Calu3 (cell line): Measurements from ENCODE around the gene LBX2. TPM values are rescaled to one million over a fixed set of nuclear protein-coding genes. Genes with fewer than 3 reads are reported as not detected.
A peak's percentile ranks its signal among the peaks of the same experiment; 100 is the strongest.

ENCODE experiments used
- BruUV-seq: library from RNA; stranded (reverse); fragments of 400-500 nt; replicated peaks from 2 replicates; lab custom pipeline; 2021; lab: Mats Ljungman, UMichigan
- CTCF ChIA-PET: fragments of 300-600 bp; sonication (Branson Sonifier 250); formaldehyde crosslinking; loops from one replicate; lab custom pipeline; 2022; ENCODE audit warnings: antibody characterized with exemption; lab: Charles Lee
- DNase-seq: peaks from one replicate; pipeline ENCODE4 v3.0.0; 2022
- H3K27ac Mint-ChIP-seq: one replicate; pipeline ENCODE4 v1.8.0; 2022; ENCODE audit warnings: mixed read lengths; ENCODE audit not compliant: unreplicated experiment
- H3K27me3 Mint-ChIP-seq: one replicate; pipeline ENCODE4 v1.8.0; 2022; ENCODE audit warnings: mixed read lengths; ENCODE audit not compliant: unreplicated experiment
- H3K36me3 Mint-ChIP-seq: one replicate; pipeline ENCODE4 v1.8.0; 2022; ENCODE audit warnings: mild to moderate bottlenecking, moderate library complexity, mixed read lengths; ENCODE audit not compliant: insufficient read depth, unreplicated experiment
- H3K4me1 Mint-ChIP-seq: one replicate; pipeline ENCODE4 v1.8.0; 2022; ENCODE audit warnings: mild to moderate bottlenecking, low read depth, mixed read lengths; ENCODE audit not compliant: unreplicated experiment
- H3K4me3 Mint-ChIP-seq: one replicate; pipeline ENCODE4 v1.8.0; 2022; ENCODE audit warnings: mild to moderate bottlenecking, low read depth, moderate library complexity, mixed read lengths; ENCODE audit not compliant: unreplicated experiment
- H3K9me3 Mint-ChIP-seq: one replicate; pipeline ENCODE4 v1.8.0; 2022; ENCODE audit warnings: low read depth, mixed read lengths; ENCODE audit not compliant: unreplicated experiment
- CTCF ChIP-seq: fragments of 200-600 bp; IDR thresholded peaks from one replicate; pipeline ENCODE4 v1.8.0; 2022; ENCODE audit warnings: antibody characterized with exemption; ENCODE audit not compliant: unreplicated experiment
- intact Hi-C: fragments of 100-400 bp; cut with micrococcal nuclease; formaldehyde crosslinking; loops from one replicate; pipeline ENCODE4 v1.10.0; 2022; ENCODE audit not compliant: unreplicated experiment
- total RNA-seq: library from RNA; stranded (reverse); gene quantifications from 2 replicates; pipeline ENCODE4 v1.2.3, GENCODE V29; 2022

LBX2 gene
- total RNA-seq, 1 experiment from 2014 or later: 3.5 TPM

- peaks cover 42% of the 10 kb centered on the region for H3K4me1 Mint-ChIP-seq
- TF ChIP-seq CTCF: no peak
- peaks cover 91% of the 10 kb centered on the region for H3K36me3 Mint-ChIP-seq
- H3K9me3 Mint-ChIP-seq: no peaks in the 10 kb centered on the region
- no peaks in the 10 kb centered on the region for H3K27me3 Mint-ChIP-seq
- BruUV-seq: no TSS peak
- H3K4me3 Mint-ChIP-seq: peak overlapping the region; percentile 83
- no peak for DNase-seq
- CTCF ChIA-PET: interaction anchor here (1.2 kb wide), 1 partner anchor 73 kb away, joined by 5 read pairs; no protein-coding TSS in a partner anchor
- H3K27ac Mint-ChIP-seq: peak overlapping the region; percentile 94
- intact Hi-C loops: no loop called here
These were observed 40.5 kb downstream of the LBX2 start for GRCh38 chr2:74458938-74459363.

DNA sequence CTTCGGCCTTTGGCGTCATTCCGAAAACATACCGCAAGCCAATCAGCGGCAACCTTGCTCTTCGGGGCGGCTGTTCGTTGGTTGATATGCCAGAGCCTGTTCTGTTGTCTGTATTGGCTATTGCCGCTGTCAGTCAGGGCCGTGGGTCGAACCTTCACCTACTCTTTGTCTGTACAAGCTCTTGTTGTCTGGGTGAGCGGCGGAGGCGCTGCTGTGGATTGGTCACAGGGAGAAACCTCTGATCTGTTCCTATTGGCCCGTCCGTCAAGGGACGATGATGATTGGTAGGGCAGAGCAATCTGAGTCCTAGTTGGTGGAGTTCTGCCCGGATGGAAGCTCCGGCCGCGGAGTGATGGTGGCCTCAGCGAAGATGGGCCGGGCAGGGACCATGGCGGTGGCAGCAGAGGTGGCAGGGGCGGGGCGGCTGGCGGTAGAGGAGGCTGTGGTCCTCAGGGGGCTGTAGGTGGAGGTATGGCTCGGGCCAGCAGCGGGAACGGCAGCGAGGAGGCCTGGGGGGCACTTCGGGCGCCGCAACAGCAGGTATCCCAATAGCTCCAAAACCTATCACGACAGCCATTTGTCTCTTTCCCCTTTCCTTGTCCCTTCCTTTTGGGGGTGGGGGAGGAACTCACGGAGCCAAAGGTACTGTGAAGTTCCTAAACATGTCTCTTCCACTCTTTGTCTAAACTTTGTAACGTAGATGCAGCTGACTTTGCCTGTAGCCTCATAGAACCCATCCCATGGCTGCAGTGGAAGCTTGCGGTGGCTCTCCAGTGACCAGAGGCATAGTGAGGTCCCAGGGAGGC is 41.1 kb downstream of the LBX2 start, which contains the start of gene WBP1:
TSS of gene WBP1 (plus strand) at position 307 of the 806 bp plus-strand sequence. CDS start at position 472, 165 bp downstream.
- Mint-ChIP-seq H3K4me1 (peaks cover 42% of the 10 kb centered on the region), H3K36me3 (peaks cover 86% of the 10 kb centered on the region), H3K9me3 (no peaks in the 10 kb centered on the region), H3K4me3 (peak within 1 kb of the TSS; percentile 83), H3K27me3 (peaks cover 3% of the 10 kb centered on the region), H3K27ac (peak within 1 kb of the TSS; percentile 94)
- intact Hi-C loops: no loop called here
- BruUV-seq: TSS peak; percentile 45
- CTCF ChIA-PET: interaction anchor here (0.8 to 1.4 kb wide), 5 partner anchors 14 to 74 kb away, joined by 3 to 5 read pairs (median 4); partner anchors contain the start of genes CCDC142 and TTC31
- no peak for TF ChIP-seq CTCF
- DNase-seq: peak; percentile 98

DNA sequence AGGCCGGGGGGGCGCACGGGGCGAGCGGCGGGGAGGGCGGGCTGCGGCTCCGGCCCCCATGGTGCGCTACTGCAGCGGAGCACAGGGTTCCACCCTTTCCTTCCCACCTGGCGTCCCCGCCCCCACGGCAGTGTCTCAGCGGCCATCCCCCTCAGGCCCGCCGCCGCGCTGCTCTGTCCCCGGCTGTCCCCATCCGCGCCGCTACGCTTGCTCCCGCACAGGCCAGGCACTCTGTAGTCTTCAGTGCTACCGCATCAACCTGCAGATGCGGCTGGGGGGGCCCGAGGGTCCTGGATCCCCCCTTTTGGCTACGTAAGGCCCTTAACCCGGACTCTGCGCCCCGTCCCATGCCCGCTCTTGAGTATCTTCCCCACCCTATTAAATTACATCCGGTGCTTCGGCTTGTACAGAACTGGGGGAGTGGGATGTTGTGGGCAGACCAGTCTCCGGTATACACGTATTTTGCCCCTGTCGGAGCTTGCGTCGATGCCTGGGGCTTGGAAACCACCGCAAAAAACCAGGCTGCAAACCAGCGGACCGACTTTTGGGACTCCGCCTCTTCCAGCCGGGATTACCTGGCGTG is 41.8 kb downstream of the LBX2 start:
- intact Hi-C loops: no loop called here
- Mint-ChIP-seq H3K4me1 (peaks cover 49% of the 10 kb centered on the region), H3K27ac (peak overlapping the region; percentile 94), H3K4me3 (peak overlapping the region; percentile 83), H3K27me3 (peaks cover 10% of the 10 kb centered on the region), H3K9me3 (no peaks in the 10 kb centered on the region), H3K36me3 (peaks cover 79% of the 10 kb centered on the region)
- BruUV-seq: no TSS peak
- DNase-seq: peak; percentile 81
- CTCF ChIA-PET: interaction anchor here (0.8 to 1.4 kb wide), 6 partner anchors 12 to 74 kb away, joined by 3 to 5 read pairs (median 4); partner anchors contain the start of genes CCDC142 and TTC31
- TF ChIP-seq CTCF: no peak

- peaks cover 74% of the 10 kb centered on the region for H3K36me3 Mint-ChIP-seq
- CTCF ChIA-PET: interaction anchor here (0.8 to 1.4 kb wide), 2 partner anchors 12 to 19 kb away, joined by 3 to 5 read pairs; no protein-coding TSS in a partner anchor
- TF ChIP-seq CTCF: no peak
- intact Hi-C loops: no loop called here
- H3K27me3 Mint-ChIP-seq: peaks cover 12% of the 10 kb centered on the region
- no peaks in the 10 kb centered on the region for H3K9me3 Mint-ChIP-seq
- BruUV-seq: no TSS peak
- no peak for DNase-seq
- peak overlapping the region; percentile 83 for H3K4me3 Mint-ChIP-seq
- peaks cover 50% of the 10 kb centered on the region for H3K4me1 Mint-ChIP-seq
- H3K27ac Mint-ChIP-seq: peak overlapping the region; percentile 94
These were observed 42.3 kb downstream of the LBX2 start for GRCh38 chr2:74457129-74457548.
